ENCODE measurements around the gene PDE3A. TPM values are rescaled to one million over a fixed set of nuclear protein-coding genes. Genes with fewer than 3 reads are reported as not detected.

PDE3A gene
- total and polyA plus RNA-seq, 3 donors from 2014 or later = 1.6 to 4.8 (median 2.7) TPM

- Histone ChIP-seq H3K27me3 (no peaks in the 10 kb centered on the region), H3K4me3 (no peak overlapping the region), H3K9me3 (no peaks in the 10 kb centered on the region), H3K4me1 (no peaks in the 10 kb centered on the region), H3K27ac (no peak overlapping the region), H3K36me3 (ENCODE audit: low read depth, missing control alignments) (no peaks in the 10 kb centered on the region)
- TF ChIP-seq POLR2A (IDR thresholded peaks at IDR 0.05) (no peak), CTCF (IDR thresholded peaks at IDR 0.05) (no peak)
- 82 to 90% methylated on average over 5 of the region's 5 CpGs for WGBS, 2 donors
- intact Hi-C loops (cut with DNase I; ENCODE audit: low total_unique reads) = no loop called here
- no peak for DNase-seq
Measured at GRCh38 chr12:20624718-20625117, 256.4 kb downstream of the PDE3A start.

DNA sequence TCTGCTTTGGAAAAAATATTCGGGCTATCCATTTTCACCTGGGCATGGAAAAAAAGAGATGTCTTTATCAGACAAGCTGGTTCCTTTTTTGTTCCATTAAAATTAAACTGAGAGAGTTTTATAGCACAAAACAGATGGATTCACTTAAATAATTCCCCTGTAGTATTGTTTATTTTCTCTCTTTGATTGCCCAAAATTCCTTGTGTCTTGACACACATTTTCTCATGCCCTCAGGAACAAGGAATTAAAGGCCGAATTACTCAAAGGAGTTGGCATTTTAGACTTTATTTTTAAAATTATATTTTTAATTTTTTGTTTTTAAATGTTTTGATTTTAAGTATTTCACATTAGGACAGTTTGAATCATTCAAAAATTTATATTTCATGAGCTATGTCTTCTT, 257.2 kb downstream of the PDE3A start:
- no peaks in the 10 kb centered on the region for H3K36me3 ChIP-seq (ENCODE audit: low read depth, missing control alignments)
- no peak overlapping the region for H3K27ac ChIP-seq
- intact Hi-C loops (cut with DNase I; ENCODE audit: low total_unique reads) = no loop called here
- H3K4me3 ChIP-seq = no peak overlapping the region
- no peaks in the 10 kb centered on the region for H3K4me1 ChIP-seq
- WGBS, 2 donors = 86 to 89% methylated on average over 2 of the region's 2 CpGs
- H3K9me3 ChIP-seq = no peaks in the 10 kb centered on the region
- TF ChIP-seq CTCF (IDR thresholded peaks at IDR 0.05) (no peak), POLR2A (IDR thresholded peaks at IDR 0.05) (no peak)
- no peak for DNase-seq
- H3K27me3 ChIP-seq = no peaks in the 10 kb centered on the region

DNA sequence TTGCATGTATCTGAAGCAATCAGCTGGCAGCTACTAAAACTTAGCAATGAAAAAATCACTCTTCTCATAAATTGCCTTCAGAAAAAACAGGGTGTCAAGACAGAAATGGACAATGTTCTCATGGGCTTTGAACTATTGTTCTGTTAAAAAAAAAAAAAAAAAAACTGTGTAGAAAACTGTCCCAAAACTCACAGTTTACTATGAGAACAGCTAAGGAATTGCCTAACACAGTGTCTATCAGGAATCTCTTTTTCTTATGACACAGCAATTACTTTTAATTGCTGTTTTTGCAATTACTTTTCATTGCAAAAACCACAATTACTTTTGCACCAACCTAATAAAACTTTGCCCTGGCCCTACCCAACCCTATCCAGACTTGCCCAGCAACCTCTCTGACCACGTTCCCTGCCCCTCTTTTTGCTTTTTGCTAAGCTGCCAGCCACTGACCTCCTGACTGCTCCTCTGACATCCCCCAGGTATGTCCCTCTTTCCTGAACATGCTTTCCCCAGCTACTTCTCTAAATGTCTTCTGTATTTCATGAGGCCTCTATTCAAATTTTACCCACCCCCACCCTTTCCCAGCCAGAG, 258.8 kb downstream of the PDE3A start:
- no peak for DNase-seq
- Histone ChIP-seq H3K9me3 (no peaks in the 10 kb centered on the region), H3K4me1 (no peaks in the 10 kb centered on the region), H3K27ac (no peak overlapping the region), H3K27me3 (no peaks in the 10 kb centered on the region), H3K4me3 (no peak overlapping the region), H3K36me3 (ENCODE audit: low read depth, missing control alignments) (no peaks in the 10 kb centered on the region)
- no peak for TF ChIP-seq POLR2A (IDR thresholded peaks at IDR 0.05)
- intact Hi-C loops (cut with DNase I; ENCODE audit: low total_unique reads) = no loop called here
- 95% methylated on average over 1 of the region's 1 CpG for WGBS, 2 donors

DNA sequence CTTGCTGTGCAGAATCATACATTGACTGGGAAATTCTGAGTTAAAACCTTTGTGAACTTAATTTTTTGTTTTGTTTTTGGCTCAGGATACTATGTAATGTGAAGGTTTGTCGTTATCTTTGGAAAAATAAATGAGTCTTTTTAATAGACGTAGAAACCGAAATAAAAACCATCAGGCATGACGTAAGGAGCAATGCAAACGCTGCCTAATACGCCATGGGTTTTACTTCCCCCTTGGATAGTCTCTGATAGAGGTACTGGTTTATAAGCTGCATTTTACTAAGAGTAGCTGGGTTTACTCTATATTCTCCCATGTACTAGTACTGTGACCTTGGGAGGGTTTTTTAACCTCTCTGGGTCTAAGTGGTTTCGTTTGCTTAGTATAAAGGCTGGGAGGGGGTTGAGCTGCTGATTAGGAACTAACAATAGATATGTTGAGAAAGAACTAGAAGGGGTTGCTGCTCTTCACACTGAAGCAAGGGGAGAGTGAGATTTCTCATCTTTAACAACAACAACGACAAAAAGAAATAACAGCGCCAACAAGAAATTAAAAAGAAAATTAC, 260.0 kb downstream of the PDE3A start:
- H3K27me3 ChIP-seq = no peaks in the 10 kb centered on the region
- TF ChIP-seq POLR2A (IDR thresholded peaks at IDR 0.05) (no peak), CTCF (IDR thresholded peaks at IDR 0.05) (no peak)
- 60 to 68% methylated on average over 9 of the region's 9 CpGs for WGBS, 2 donors
- H3K9me3 ChIP-seq = no peaks in the 10 kb centered on the region
- H3K4me3 ChIP-seq = no peak overlapping the region
- DNase-seq = no peak
- intact Hi-C loops (cut with DNase I; ENCODE audit: low total_unique reads) = no loop called here
- no peaks in the 10 kb centered on the region for H3K4me1 ChIP-seq
- H3K36me3 ChIP-seq (ENCODE audit: low read depth, missing control alignments) = no peaks in the 10 kb centered on the region
- H3K27ac ChIP-seq = no peak overlapping the region

DNA sequence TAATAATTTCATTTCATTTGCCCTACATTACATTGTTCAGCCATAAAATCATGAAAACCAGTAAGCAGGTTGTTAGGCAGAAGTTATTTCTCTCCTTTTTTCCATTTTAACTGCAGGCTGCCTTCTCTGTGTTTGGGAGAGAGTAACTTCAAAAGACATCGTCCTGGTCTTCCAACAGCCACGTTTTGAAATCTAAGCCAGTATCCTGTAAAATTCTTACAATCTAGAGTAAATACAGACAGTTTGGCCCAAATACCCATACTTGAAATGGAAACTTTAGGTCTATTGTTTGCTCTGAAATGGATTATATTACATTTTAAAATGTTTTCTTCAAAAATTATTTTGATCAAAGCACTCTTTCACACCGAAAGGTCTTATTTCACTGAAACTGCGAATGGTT, 260.7 kb downstream of the PDE3A start:
- DNase-seq = no peak
- Histone ChIP-seq H3K27me3 (no peaks in the 10 kb centered on the region), H3K9me3 (no peaks in the 10 kb centered on the region), H3K36me3 (ENCODE audit: low read depth, missing control alignments) (no peaks in the 10 kb centered on the region), H3K27ac (no peak overlapping the region), H3K4me1 (no peaks in the 10 kb centered on the region), H3K4me3 (no peak overlapping the region)
- TF ChIP-seq POLR2A (IDR thresholded peaks at IDR 0.05) = no peak
- TF ChIP-seq CTCF (IDR thresholded peaks at IDR 0.05) = no peak
- intact Hi-C loops (cut with DNase I; ENCODE audit: low total_unique reads) = no loop called here
- 57 to 68% methylated on average over 4 of the region's 4 CpGs for WGBS, 2 donors
